HCT116 (cell line): Measurements from ENCODE around the gene SMNDC1. TPM values are rescaled to one million over a fixed set of nuclear protein-coding genes. Genes with fewer than 3 reads are reported as not detected.

Source experiments
- ATAC-seq: fragments of 200-7000 bp; cut with Tn5 transposase; 2 replicates; pipeline ENCODE4 v1.9.1; 2020; ENCODE audit warnings: mild to moderate bottlenecking, moderate library complexity
- BruUV-seq: library from RNA; stranded (reverse); fragments of 400-500 nt; replicated peaks from 2 replicates; lab custom pipeline; 2021; lab: Mats Ljungman, UMichigan
- CTCF ChIA-PET: fragments of 300-600 bp; sonication (Branson Sonifier 250); formaldehyde crosslinking; loops from one replicate; lab custom pipeline; 2021; ENCODE audit warnings: antibody characterized with exemption; lab: Charles Lee
- POLR2A ChIA-PET: fragments of 300-600, 350-600 bp; sonication (Branson Sonifier 250); formaldehyde crosslinking; loops from one replicate; lab custom pipeline; 2021; ENCODE audit warnings: antibody characterized with exemption; lab: Charles Lee
- RAD21 ChIA-PET, 2 experiments: fragments of 300-600 bp; sonication (Branson Sonifier 250); formaldehyde crosslinking; loops; one replicate each; lab custom pipeline; 2023; ENCODE audit warnings: low total read pairs in 2 of 2; ENCODE audit not compliant: uncharacterized antibody in 2 of 2, unreplicated experiment in 2 of 2, low non-redundant PET in 1 of 2; lab: Charles Lee
- DNase-seq: peaks from one replicate; pipeline ENCODE4 v3.0.0-alpha.2; 2010; ENCODE audit warnings: low read depth, low spot score
- H2AFZ ChIP-seq: fragments of 200-600 bp; shearing (Covaris generic), sonication (generic); 2 replicates; pipeline ENCODE4 v1.6.1; 2017; ENCODE audit warnings: low read depth, mixed run types, mixed read lengths, antibody characterized with exemption, low read length; ENCODE audit not compliant: poor library complexity, severe bottlenecking
- H3K27ac ChIP-seq: 2 replicates; pipeline ENCODE4 v1.5.1; 2012; ENCODE audit warnings: low read depth, low read length
- H3K27me3 ChIP-seq: fragments of 200-600 bp; sonication (generic); 2 replicates; pipeline ENCODE4 v1.6.1; 2016; ENCODE audit warnings: mixed run types, low read length, mixed read lengths; ENCODE audit not compliant: insufficient read depth
- H3K36me3 ChIP-seq, 2 experiments: fragments of 200-500 bp in 1 of 2; fragments of 200-600 bp in 1 of 2; sonication (Bioruptor generic) in 1 of 2; sonication (generic) in 1 of 2; 2 replicates each; pipeline versions ENCODE4 v1.5.1 to v1.6.1; 2014 to 2016; ENCODE audit warnings: low read length in 2 of 2, inconsistent platforms in 1 of 2, mixed read lengths in 1 of 2, mixed run types in 1 of 2; ENCODE audit not compliant: insufficient read depth in 2 of 2, control insufficient read depth in 1 of 2
- H3K4me1 ChIP-seq, 2 experiments: fragments of 200-600 bp in 1 of 2; sonication (generic) in 1 of 2; 2 replicates each; pipeline versions ENCODE4 v1.5.1 to v1.6.1; 2012 to 2017; ENCODE audit warnings: low read length in 2 of 2, inconsistent platforms in 1 of 2, mild to moderate bottlenecking in 1 of 2, mixed read lengths in 1 of 2, mixed run types in 1 of 2, moderate library complexity in 1 of 2; ENCODE audit not compliant: insufficient read depth in 2 of 2, control insufficient read depth in 1 of 2
- H3K4me2 ChIP-seq: fragments of 200-600 bp; sonication (generic); 2 replicates; pipeline ENCODE4 v1.6.1; 2017; ENCODE audit warnings: mixed run types, low read length, mixed read lengths
- H3K4me3 ChIP-seq, 2 experiments: fragments of 200-600 bp in 1 of 2; sonication (generic) in 1 of 2; replicated peaks in 1 of 2; 2 replicates each; pipeline ENCODE4 v1.5.1; 2011 to 2016; ENCODE audit warnings: low read length in 2 of 2, control low read depth in 1 of 2, low read depth in 1 of 2, mild to moderate bottlenecking in 1 of 2, mixed read lengths in 1 of 2, mixed run types in 1 of 2
- H3K79me2 ChIP-seq: fragments of 200-600 bp; sonication (generic); 2 replicates; pipeline ENCODE4 v1.6.1; 2017; ENCODE audit warnings: mild to moderate bottlenecking, mixed run types, low read length, moderate library complexity, mixed read lengths; ENCODE audit not compliant: insufficient read depth
- H3K9ac ChIP-seq: fragments of 200-600 bp; sonication (generic); 2 replicates; pipeline ENCODE4 v1.6.1; 2016; ENCODE audit warnings: low read length, mixed read lengths
- H3K9me2 ChIP-seq: fragments of 200-600 bp; sonication (generic), shearing (Covaris generic); 2 replicates; pipeline ENCODE4 v1.6.1; 2017; ENCODE audit warnings: mixed run types, mild to moderate bottlenecking, moderate library complexity; ENCODE audit not compliant: insufficient read depth
- H3K9me3 ChIP-seq, 2 experiments: fragments of 200-500 bp in 1 of 2; fragments of 200-600 bp in 1 of 2; sonication (Bioruptor generic) in 1 of 2; sonication (generic) in 1 of 2; 2 replicates each; pipeline ENCODE4 v1.6.1; 2014 to 2017; ENCODE audit warnings: low read length in 2 of 2, mixed read lengths in 2 of 2, inconsistent platforms in 1 of 2, low read depth in 1 of 2, mild to moderate bottlenecking in 1 of 2, mixed run types in 1 of 2, moderate library complexity in 1 of 2; ENCODE audit not compliant: control insufficient read depth in 1 of 2, insufficient read depth in 1 of 2
- H4K20me1 ChIP-seq: fragments of 200-600 bp; sonication (generic), shearing (Covaris generic); 2 replicates; pipeline ENCODE4 v1.6.1; 2017; ENCODE audit warnings: mixed run types, mild to moderate bottlenecking, moderate library complexity; ENCODE audit not compliant: insufficient read depth
- EGR1 ChIP-seq: IDR thresholded peaks from 2 replicates; pipeline ENCODE4 v1.6.1; 2012; ENCODE audit warnings: low read depth
- ELF1 ChIP-seq: IDR thresholded peaks from 2 replicates; pipeline ENCODE4 v1.6.1; 2012; ENCODE audit warnings: low read depth, borderline replicate concordance
- EZH2 ChIP-seq: fragments of 200-600 bp; sonication (generic); IDR thresholded peaks from 2 replicates; pipeline ENCODE4 v1.6.1; 2017; ENCODE audit warnings: antibody characterized with exemption, mixed run types
- FOSL1 ChIP-seq: IDR thresholded peaks from 2 replicates; pipeline ENCODE4 v1.6.1; 2012; ENCODE audit warnings: low read depth
- JUND ChIP-seq: IDR thresholded peaks from 2 replicates; pipeline ENCODE4 v1.6.1; 2012
- MAX ChIP-seq: IDR thresholded peaks from 2 replicates; pipeline ENCODE4 v1.6.1; 2012
- SIN3A ChIP-seq: IDR thresholded peaks from 2 replicates; pipeline ENCODE4 v1.6.1; 2012; ENCODE audit warnings: low read depth
- SRF ChIP-seq: IDR thresholded peaks from 2 replicates; pipeline ENCODE4 v1.6.1; 2012; ENCODE audit warnings: low read depth
- TCF7L2 ChIP-seq: IDR thresholded peaks from 2 replicates; pipeline ENCODE4 v1.7.0; 2011; ENCODE audit warnings: borderline replicate concordance, inconsistent platforms; ENCODE audit not compliant: insufficient read depth, insufficient read length; ENCODE audit errors: extremely low read depth
- ZNF274 ChIP-seq: fragments of 200-500 bp; sonication (Bioruptor generic); IDR thresholded peaks from 2 replicates; pipeline ENCODE4 v1.6.1; 2014; ENCODE audit warnings: mild to moderate bottlenecking, low read depth, low read length, inconsistent platforms
- intact Hi-C: fragments of 100-400 bp; cut with micrococcal nuclease; formaldehyde crosslinking; loops from 2 replicates; pipeline ENCODE4 v1.10.0; 2022
- total RNA-seq: library from RNA; stranded (reverse); gene quantifications from one replicate; pipeline ENCODE4 v1.2.1, GENCODE V29; 2021; ENCODE audit not compliant: unreplicated experiment

The SMNDC1 gene
- total RNA-seq, 1 experiment from 2014 or later: 61.7 TPM

DNA sequence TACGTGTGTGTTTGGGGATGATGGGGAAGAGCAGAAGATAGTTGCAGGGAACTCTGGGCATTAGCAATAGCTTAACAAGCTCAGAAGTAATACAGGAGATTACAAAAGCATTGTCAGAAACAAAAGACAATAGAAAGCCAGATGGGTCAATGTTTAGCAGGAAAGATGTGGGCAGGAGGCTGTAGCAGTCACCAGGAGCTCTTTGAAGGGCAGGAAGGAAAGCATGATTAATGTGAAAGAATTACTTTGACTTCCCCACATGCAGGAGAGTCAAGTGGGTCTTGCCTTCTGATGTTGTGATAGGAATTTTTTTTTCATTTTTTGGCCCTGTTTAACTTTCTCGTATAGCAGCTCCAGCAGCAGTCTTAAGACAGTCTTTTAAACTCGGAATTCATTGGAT lies 6.0 kb upstream of the SMNDC1 start:
- peak overlapping the region; percentile 48; the same call in 1 of the 2 replicates for H3K4me2 ChIP-seq
- no peaks in the 10 kb centered on the region for H4K20me1 ChIP-seq
- peaks cover 6 to 28% of the 10 kb centered on the region in 2 experiments; a peak in 3 of 4 replicates for H3K4me1 ChIP-seq
- ChIA-PET RAD21 (interaction anchor here (0.7 to 2.0 kb wide), 3 partner anchors 42 to 289 kb away, joined by 3 to 5 read pairs (median 3); no protein-coding TSS in a partner anchor), CTCF (interaction anchor here (1.1 to 1.5 kb wide), 4 partner anchors 140 to 361 kb away, joined by 4 to 6 read pairs (median 4); no protein-coding TSS in a partner anchor), POLR2A (interaction anchor here (0.9 to 2.0 kb wide), 2 partner anchors 187 to 202 kb away, joined by 3 to 6 read pairs; partner anchors contain the start of gene DUSP5)
- no peak overlapping the region for H3K4me3 ChIP-seq
- no peaks in the 10 kb centered on the region for H3K79me2 ChIP-seq
- H3K9me2 ChIP-seq: no peaks in the 10 kb centered on the region
- H3K27ac ChIP-seq: no peak overlapping the region
- no peak for TF ChIP-seq ELF1
- peak; percentile 37 for TF ChIP-seq TCF7L2
- no peak for TF ChIP-seq SIN3A
- TF ChIP-seq SRF: no peak
- TF ChIP-seq JUND: no peak
- TF ChIP-seq MAX: no peak
- no peak for TF ChIP-seq FOSL1
- DNase-seq: no peak
- H3K36me3 ChIP-seq: no peaks in the 10 kb centered on the region
- intact Hi-C loops: loop anchor here (1.0 to 5.0 kb wide), 7 partner anchors 42 to 582 kb away; no protein-coding TSS in a partner anchor
- ATAC-seq: no peak
- peak overlapping the region; percentile 99 for H2AFZ ChIP-seq
- BruUV-seq: no TSS peak
- H3K9me3 ChIP-seq: no peaks in the 10 kb centered on the region
- H3K9ac ChIP-seq: no peak overlapping the region
- no peaks in the 10 kb centered on the region for H3K27me3 ChIP-seq

- ChIA-PET RAD21 (no interaction called here), POLR2A (interaction anchor here (0.8 to 1.3 kb wide), 2 partner anchors 102 to 200 kb away, joined by 3 read pairs; no protein-coding TSS in a partner anchor), CTCF (interaction anchor here (1.0 to 6.1 kb wide), 5 partner anchors 47 to 292 kb away, joined by 3 to 47 read pairs (median 4); no protein-coding TSS in a partner anchor)
- DNase-seq: no peak
- Histone ChIP-seq H3K36me3 (peaks cover 5% of the 10 kb centered on the region in 2 experiments), H3K4me3 (no peak overlapping the region), H3K9ac (no peak overlapping the region), H4K20me1 (peaks cover 7% of the 10 kb centered on the region; the same call in 1 of the 2 replicates), H3K9me3 (no peaks in the 10 kb centered on the region), H3K27ac (no peak overlapping the region), H2AFZ (no peak overlapping the region), H3K27me3 (no peaks in the 10 kb centered on the region), H3K4me1 (peaks cover 14 to 43% of the 10 kb centered on the region in 2 experiments; a peak in 3 of 4 replicates), H3K9me2 (no peaks in the 10 kb centered on the region)
- no peak for ATAC-seq
- intact Hi-C loops: loop anchor here (5.0 kb wide), 1 partner anchor 1834 kb away; no protein-coding TSS in a partner anchor
- no TSS peak for BruUV-seq
- TF ChIP-seq EGR1: no peak
- no peak for TF ChIP-seq EZH2
- TF ChIP-seq MAX: no peak
- no peak for TF ChIP-seq JUND
- no peak for TF ChIP-seq ZNF274
- TF ChIP-seq TCF7L2: no peak
- TF ChIP-seq, all 23 proteins: peak for 0
- H3K79me2 ChIP-seq: peaks cover 19% of the 10 kb centered on the region
- H3K4me2 ChIP-seq: no peak overlapping the region
These were observed 3.1 kb upstream of the SMNDC1 start for GRCh38 chr10:110307805-110308204.
